HepG2 (cell line): ENCODE results near the gene SALL4. TPM values are rescaled to one million over a fixed set of nuclear protein-coding genes. Genes with fewer than 3 reads are reported as not detected.

ENCODE experiments used
- CHD2 ChIP-seq: IDR thresholded peaks from 2 replicates; pipeline ENCODE4 v1.6.1; 2011; ENCODE audit warnings: low read depth, low read length, improper control_type of control experiment
- CREBL2 ChIP-seq: sonication (generic); formaldehyde crosslinking; IDR thresholded peaks from 2 replicates; pipeline ENCODE4 v1.8.1; 2023; ENCODE audit warnings: missing genetic modification reagents, mild to moderate bottlenecking, borderline replicate concordance
- DDIT3 ChIP-seq: sonication (generic); formaldehyde crosslinking; IDR thresholded peaks from 2 replicates; pipeline ENCODE4 v1.4.0; 2020; ENCODE audit warnings: mild to moderate bottlenecking, missing genetic modification reagents
- DNMT1 ChIP-seq: sonication (generic); formaldehyde crosslinking; IDR thresholded peaks from 2 replicates; pipeline ENCODE4 v1.5.1; 2020; ENCODE audit warnings: mild to moderate bottlenecking, missing genetic modification reagents
- EP300 ChIP-seq, 3 experiments: sonication (generic) in 1 of 3; formaldehyde crosslinking in 1 of 3; IDR thresholded peaks; 2 replicates each; pipeline versions ENCODE4 v1.5.1 to v1.6.1; 2011 to 2020; ENCODE audit warnings: low read depth in 2 of 3, low read length in 2 of 3, borderline replicate concordance in 1 of 3, improper control_type of control experiment in 1 of 3, mild to moderate bottlenecking in 1 of 3, missing genetic modification reagents in 1 of 3, moderate library complexity in 1 of 3
- FOXO4 ChIP-seq: sonication (generic); formaldehyde crosslinking; conservative IDR thresholded peaks from 2 replicates; pipeline ENCODE4 v1.8.1; 2023; ENCODE audit warnings: missing genetic modification reagents
- HOXD1 ChIP-seq: sonication (generic); formaldehyde crosslinking; IDR thresholded peaks from 2 replicates; pipeline ENCODE4 v1.5.0; 2020; ENCODE audit warnings: missing genetic modification reagents
- IRF1 ChIP-seq: sonication (generic); formaldehyde crosslinking; IDR thresholded peaks from 2 replicates; pipeline ENCODE4 v1.4.0; 2020; ENCODE audit warnings: low read depth, mild to moderate bottlenecking, missing genetic modification reagents
- MLX ChIP-seq: IDR thresholded peaks from 2 replicates; pipeline ENCODE4 v1.6.1; 2016
- POGZ ChIP-seq: sonication (generic); formaldehyde crosslinking; IDR thresholded peaks from 2 replicates; pipeline ENCODE4 v1.4.0; 2020; ENCODE audit warnings: mild to moderate bottlenecking, missing genetic modification reagents
- RARA ChIP-seq: IDR thresholded peaks from 2 replicates; pipeline ENCODE4 v1.6.1; 2016; ENCODE audit warnings: missing genetic modification reagents, missing compliant biosample characterization
- ZBTB49 ChIP-seq: sonication (generic); formaldehyde crosslinking; IDR thresholded peaks from 2 replicates; pipeline ENCODE4 v1.4.0; 2020; ENCODE audit warnings: missing genetic modification reagents, borderline replicate concordance
- ZFP90 ChIP-seq: sonication (generic); formaldehyde crosslinking; IDR thresholded peaks from 2 replicates; pipeline ENCODE4 v1.8.0; 2022; ENCODE audit warnings: missing genetic modification reagents, mild to moderate bottlenecking, inconsistent platforms, borderline replicate concordance
- ZFP91 ChIP-seq: sonication (generic); formaldehyde crosslinking; IDR thresholded peaks from 2 replicates; pipeline ENCODE4 v1.9.0; 2022; ENCODE audit warnings: missing genetic modification reagents, mild to moderate bottlenecking, borderline replicate concordance
- ZMYM2 ChIP-seq: sonication (generic); formaldehyde crosslinking; IDR thresholded peaks from 2 replicates; pipeline ENCODE4 v1.8.0; 2022; ENCODE audit warnings: mild to moderate bottlenecking, missing genetic modification reagents
- ZNF124 ChIP-seq: sonication (generic); formaldehyde crosslinking; IDR thresholded peaks from 2 replicates; pipeline ENCODE4 v1.4.0; 2020; ENCODE audit warnings: missing genetic modification reagents
- ZNF20 ChIP-seq: sonication (generic); formaldehyde crosslinking; IDR thresholded peaks from 2 replicates; pipeline ENCODE4 v1.4.0; 2020; ENCODE audit warnings: mild to moderate bottlenecking, moderate library complexity, missing genetic modification reagents
- ZNF34 ChIP-seq: sonication (generic); formaldehyde crosslinking; IDR thresholded peaks from 2 replicates; pipeline ENCODE4 v1.4.0; 2020; ENCODE audit warnings: mild to moderate bottlenecking, missing genetic modification reagents, borderline replicate concordance
- ZNF430 ChIP-seq: sonication (generic); formaldehyde crosslinking; IDR thresholded peaks from 2 replicates; pipeline ENCODE4 v1.9.0; 2021; ENCODE audit warnings: mild to moderate bottlenecking, missing genetic modification reagents
- ZNF850 ChIP-seq: sonication (generic); formaldehyde crosslinking; conservative IDR thresholded peaks from 2 replicates; pipeline ENCODE4 v1.9.0; 2021; ENCODE audit warnings: mild to moderate bottlenecking, missing genetic modification reagents
- polyA plus RNA-seq, 8 experiments: library from polyadenylated mRNA; depleted of rRNA in 3 of 8; stranded (reverse) in 7 of 8; unstranded in 1 of 8; fragments of >200 nt; fragmentation: Illumina TruSeq in 4 of 8; extraction: Trizol in 4 of 8; gene quantifications; 2 replicates each; pipeline versions ENCODE4 v1.2.1 to v1.2.3, GENCODE V29; 2011 to 2016; ENCODE audit warnings: low read depth in 4 of 8, missing spikeins in 1 of 8, mixed read lengths in 1 of 8; ENCODE audit not compliant: insufficient read depth in 1 of 8
- total RNA-seq, 5 experiments: library from RNA; depleted of rRNA; stranded (reverse); fragments of >200 nt; fragmentation: Illumina TruSeq; extraction: Trizol; gene quantifications; 2 replicates each; pipeline ENCODE4 v1.2.3, GENCODE V29; 2016; ENCODE audit warnings: low read depth in 1 of 5

SALL4 gene
- total and polyA plus RNA-seq, 2 of the 13 experiments (the other 11 are each of a cell fraction or from before 2014, with no cell fraction given), result 0.33 to 1.8 TPM

GRCh38 chr20:51766994-51767866, 35.1 kb downstream of the SALL4 start (continued):
- TF ChIP-seq EP300 (IDR thresholded peaks at IDR 0.05; ENCODE audit: low read depth in 2 of 2, low read length in 2 of 2) (peak in 1 of 2 experiments; percentile 47; a peak in 2 of 4 replicates), EP300 (CRISPR knock-in tag; IDR thresholded peaks at IDR 0.05; ENCODE audit: borderline replicate concordance) (peak; percentile 59; the same call in 1 of the 2 replicates), ZFP90 (CRISPR knock-in tag) (no peak), ZMYM2 (peak; percentile 79), CREBL2 (CRISPR knock-in tag) (no peak; the same call in 1 of the 2 replicates), DDIT3 (CRISPR knock-in tag) (no peak), ZNF124 (CRISPR knock-in tag) (0 out of 2 replicates have a peak, but pooled peaks have one; percentile 11), MLX (CRISPR knock-in tag) (0 out of 2 replicates have a peak, but pooled peaks have one; percentile 39), HOXD1 (CRISPR knock-in tag) (peak; percentile 24; the same call in 1 of the 2 replicates), IRF1 (CRISPR knock-in tag) (no peak), CHD2 (0 out of 2 replicates have a peak, but pooled peaks have one; percentile 37), ZNF34 (CRISPR knock-in tag) (no peak), ZNF850 (CRISPR knock-in tag) (no peak; the same call in 1 of the 2 replicates), ZNF20 (no peak), ZNF430 (0 out of 2 replicates have a peak, but pooled peaks have one; percentile 29), RARA (CRISPR knock-in tag) (peak; percentile 18; the same call in 1 of the 2 replicates), POGZ (CRISPR knock-in tag) (peak; percentile 61), ZBTB49 (CRISPR knock-in tag) (no peak; the same call in 1 of the 2 replicates), ZFP91 (CRISPR knock-in tag) (peak; percentile 59; the same call in 1 of the 2 replicates), FOXO4 (CRISPR knock-in tag) (no peak), DNMT1 (CRISPR knock-in tag) (no peak)
